Immature natural killer cell (primary cell): ENCODE data around the gene SENP1. TPM values are rescaled to one million over a fixed set of nuclear protein-coding genes. Genes with fewer than 3 reads are reported as not detected.

ENCODE experiments used
- DNase-seq, 3 donors: peaks; one replicate each; pipeline ENCODE4 v3.0.0; 2022; ENCODE audit warnings: mixed read lengths in 1 of 3
- H3K27ac Mint-ChIP-seq, 6 donors: one replicate each; pipeline ENCODE4 v1.8.0; 2020; ENCODE audit warnings: mixed read lengths in 6 of 6, mild to moderate bottlenecking in 5 of 6, inconsistent platforms in 4 of 6, moderate library complexity in 3 of 6
- H3K27me3 Mint-ChIP-seq, 3 donors: one replicate each; pipeline ENCODE4 v1.8.0; 2020 to 2021; ENCODE audit warnings: low read depth in 3 of 3, mild to moderate bottlenecking in 3 of 3, mixed read lengths in 3 of 3, moderate library complexity in 3 of 3, inconsistent platforms in 1 of 3
- H3K36me3 Mint-ChIP-seq, 3 donors: one replicate each; pipeline ENCODE4 v1.8.0; 2020; ENCODE audit warnings: mixed read lengths in 3 of 3, inconsistent platforms in 2 of 3, mild to moderate bottlenecking in 2 of 3
- H3K4me1 Mint-ChIP-seq, 2 donors: one replicate each; pipeline ENCODE4 v1.8.0; 2020; ENCODE audit warnings: inconsistent platforms in 2 of 2, mild to moderate bottlenecking in 2 of 2, mixed read lengths in 2 of 2, moderate library complexity in 1 of 2
- H3K4me3 Mint-ChIP-seq, 5 donors: one replicate each; pipeline ENCODE4 v1.8.0; 2020; ENCODE audit warnings: mild to moderate bottlenecking in 5 of 5, mixed read lengths in 5 of 5, inconsistent platforms in 3 of 5, moderate library complexity in 3 of 5
- H3K9me3 Mint-ChIP-seq, 6 donors: one replicate each; pipeline ENCODE4 v1.8.0; 2020; ENCODE audit warnings: mild to moderate bottlenecking in 6 of 6, mixed read lengths in 6 of 6, inconsistent platforms in 4 of 6, moderate library complexity in 3 of 6
- polyA plus RNA-seq, 3 donors: library from polyadenylated mRNA; unstranded; fragments of 300-500 nt; fragmentation: Illumina TruSeq; gene quantifications; one replicate each; pipeline ENCODE4 v1.2.3, GENCODE V29; 2021

The SENP1 gene
- polyA plus RNA-seq, 3 donors from 2014 or later, result 4.0 to 14.6 (median 8.5) TPM

DNA sequence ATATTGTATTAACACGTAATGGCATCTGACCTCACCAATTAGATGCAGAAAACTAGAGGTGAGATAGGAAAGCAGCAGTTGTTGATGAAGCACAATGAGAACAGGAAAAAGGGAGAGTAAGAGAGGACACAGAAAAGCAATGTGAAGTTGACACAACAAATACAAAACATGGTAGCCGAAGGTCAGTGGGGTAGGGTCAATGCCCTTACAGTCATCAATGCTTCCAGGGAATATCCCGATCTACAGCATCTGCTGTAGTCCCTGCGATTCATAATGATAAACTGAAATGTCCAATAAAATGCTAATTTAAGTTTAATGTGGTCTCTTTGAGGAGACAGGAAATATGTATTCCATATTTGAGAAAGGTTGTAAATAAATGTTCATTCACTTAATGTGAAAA lies 98.7 kb downstream of the SENP1 start:
- DNase-seq, result no peak
- no peaks in the 10 kb centered on the region for H3K9me3 Mint-ChIP-seq
- no peak overlapping the region for H3K27ac Mint-ChIP-seq
- no peaks in the 10 kb centered on the region for H3K36me3 Mint-ChIP-seq
- no peak overlapping the region for H3K4me3 Mint-ChIP-seq
- H3K27me3 Mint-ChIP-seq, result peaks cover 21 to 39% (median 22%) of the 10 kb centered on the region in 3 donors
- peaks cover 16 to 25% of the 10 kb centered on the region in 2 donors for H3K4me1 Mint-ChIP-seq

DNA sequence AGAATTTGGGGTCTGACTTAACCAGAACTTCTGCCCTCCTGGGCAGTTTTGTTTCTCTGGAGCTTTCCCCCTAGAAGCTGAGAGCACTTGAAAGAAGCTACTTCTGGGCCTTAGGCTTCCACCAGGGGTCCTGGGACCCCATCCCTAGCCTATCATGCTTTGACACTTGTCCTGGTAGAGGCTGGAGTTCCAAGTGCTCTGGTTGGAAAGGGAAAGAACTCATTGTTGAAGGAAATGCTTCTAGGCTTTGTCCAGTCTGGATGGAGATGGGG lies 100.2 kb downstream of the SENP1 start:
- Mint-ChIP-seq H3K4me3 (peak overlapping the region in 2 of 5 donors; percentile 54 to 68), H3K27me3 (peaks cover 22 to 46% (median 30%) of the 10 kb centered on the region in 3 donors), H3K9me3 (no peaks in the 10 kb centered on the region), H3K27ac (no peak overlapping the region), H3K36me3 (no peaks in the 10 kb centered on the region), H3K4me1 (peaks cover 24 to 39% of the 10 kb centered on the region in 2 donors)
- no peak for DNase-seq

DNA sequence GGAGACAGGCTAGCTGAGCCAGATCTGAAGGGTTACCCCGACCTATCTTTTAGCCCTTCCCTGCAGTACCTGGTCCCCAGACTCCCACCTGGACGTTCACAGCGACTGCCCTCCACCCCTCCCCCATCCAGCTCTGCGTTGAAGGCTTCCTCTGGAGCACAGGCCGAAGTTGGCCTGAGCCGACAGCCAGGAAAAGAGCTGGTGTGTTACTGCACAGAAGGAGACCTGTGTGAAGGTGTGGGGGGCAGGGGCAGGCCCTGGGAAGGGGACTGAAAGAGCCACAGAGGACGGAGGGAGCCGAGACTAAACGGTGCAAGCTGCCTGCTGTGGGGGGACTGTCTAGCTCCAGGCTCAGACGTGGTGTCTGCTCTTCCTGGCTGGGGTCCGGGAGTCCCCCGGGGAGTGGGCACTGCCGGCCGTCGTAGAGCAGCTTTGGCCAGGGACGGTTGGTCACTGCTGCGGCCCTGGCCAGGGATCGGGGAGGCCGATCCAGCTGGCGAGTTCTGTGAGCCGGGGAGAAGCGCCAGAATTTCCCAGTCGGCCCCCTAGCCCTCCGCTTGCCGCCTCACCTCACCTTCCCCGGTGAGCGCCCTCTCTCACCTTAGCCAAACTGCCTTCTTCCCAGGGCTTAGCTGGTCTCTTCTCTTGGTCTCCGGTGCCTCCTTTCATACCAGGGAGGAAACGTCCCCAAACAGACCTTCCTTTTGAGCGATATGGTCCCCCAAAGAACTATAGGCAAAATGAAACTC lies 100.7 kb downstream of the SENP1 start:
- DNase-seq, result no peak
- Mint-ChIP-seq H3K4me1 (peaks cover 24 to 39% of the 10 kb centered on the region in 2 donors), H3K36me3 (no peaks in the 10 kb centered on the region), H3K9me3 (no peaks in the 10 kb centered on the region), H3K27me3 (peaks cover 22 to 51% (median 32%) of the 10 kb centered on the region in 3 donors), H3K4me3 (peak overlapping the region in 4 of 5 donors; percentile 48 to 69 (median 61)), H3K27ac (no peak overlapping the region)

DNA sequence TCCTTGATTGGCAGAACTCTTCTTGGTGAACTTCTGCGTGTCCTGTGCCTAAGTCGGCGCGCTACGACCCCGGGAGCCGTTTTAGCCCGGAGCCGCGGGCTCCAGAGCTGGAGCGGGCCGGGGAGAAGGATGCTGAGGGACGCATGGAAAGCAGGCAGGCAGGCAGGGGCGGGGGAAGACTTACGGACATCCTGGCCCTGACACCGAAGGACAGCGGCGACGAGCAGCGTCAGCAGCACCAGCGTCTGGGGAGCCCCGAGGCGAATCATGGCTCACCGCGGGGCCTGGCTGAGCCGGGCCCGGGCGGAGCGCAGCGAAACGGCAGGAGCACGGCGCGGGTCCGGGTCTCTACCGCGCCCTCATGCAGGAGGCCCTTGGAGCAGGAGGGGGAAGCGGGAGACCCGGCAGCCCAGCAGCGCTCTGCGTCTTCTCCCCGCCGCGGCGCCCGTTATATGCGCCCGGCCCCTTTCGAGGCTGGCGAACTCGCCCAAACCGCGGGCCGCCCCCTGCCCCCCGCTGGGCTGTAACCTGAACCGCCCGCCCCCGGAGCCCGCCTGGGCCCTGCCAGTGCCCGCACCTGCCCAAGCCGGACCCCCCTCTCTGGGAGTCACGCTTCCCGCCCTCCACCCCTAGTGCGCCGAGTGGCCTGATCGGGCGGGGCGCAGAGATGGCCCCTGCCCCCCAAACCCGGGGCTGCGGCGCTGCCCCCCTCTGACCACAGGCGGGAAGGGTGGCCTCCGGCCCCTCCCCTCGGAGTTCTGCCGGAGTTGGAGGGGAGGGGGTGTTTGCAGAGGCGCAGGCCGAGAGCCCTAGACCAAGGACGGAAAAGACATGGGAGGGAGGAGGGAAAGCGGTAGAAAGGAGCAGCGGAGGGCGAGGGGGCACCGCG lies 101.6 kb downstream of the SENP1 start, which contains the start of gene COL2A1:
COL2A1 (minus strand) TSS at position 424 of the 889 bp plus-strand sequence; CDS start at position 269, 155 bp downstream.
- H3K4me3 Mint-ChIP-seq, result peak within 1 kb of the TSS; percentile 4 to 63 (median 12)

DNA sequence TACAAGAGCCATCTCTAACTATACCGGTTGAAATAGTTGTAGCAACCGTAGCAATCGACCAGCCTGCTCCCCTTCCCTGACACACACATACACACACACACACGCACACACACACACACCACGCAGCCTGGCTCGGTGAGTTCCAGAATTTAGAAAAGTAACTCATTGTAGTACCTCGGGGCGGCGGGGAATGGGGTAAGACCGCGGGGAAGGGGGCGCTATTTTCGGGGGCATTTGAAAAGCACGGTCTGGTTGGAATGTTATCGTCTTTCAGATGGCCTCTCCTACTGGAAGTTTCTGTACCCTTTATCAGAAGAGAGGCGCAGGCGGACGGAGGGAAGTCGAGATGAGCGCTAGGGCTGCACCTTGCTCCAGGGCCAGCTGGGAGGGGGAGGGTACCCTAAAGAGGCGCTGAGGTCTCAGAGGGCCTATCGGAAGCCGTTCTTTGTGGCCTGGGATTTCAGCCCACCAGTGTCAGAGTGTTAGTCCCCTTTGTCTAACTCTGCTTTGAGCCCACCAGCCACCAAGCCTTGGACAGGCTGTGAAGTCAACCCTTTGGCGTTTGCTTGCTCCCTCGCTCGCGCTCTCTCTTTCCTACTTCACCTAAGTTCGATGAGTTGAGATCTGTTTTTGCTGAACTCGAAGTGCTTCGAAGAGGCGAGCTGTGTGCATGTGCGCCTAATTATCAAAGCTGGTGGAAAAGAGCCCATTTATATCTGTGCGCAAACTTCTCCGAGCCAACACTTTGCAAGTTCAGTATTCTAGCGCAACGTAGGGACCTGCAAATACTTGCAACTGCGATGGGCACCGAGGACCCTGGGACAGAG lies 102.4 kb downstream of the SENP1 start:
- Mint-ChIP-seq H3K36me3 (no peaks in the 10 kb centered on the region), H3K9me3 (no peaks in the 10 kb centered on the region), H3K27ac (no peak overlapping the region), H3K4me3 (peak overlapping the region in 4 of 5 donors; percentile 12 to 63 (median 32)), H3K27me3 (peaks cover 28 to 49% (median 37%) of the 10 kb centered on the region in 3 donors), H3K4me1 (peaks cover 24 to 39% of the 10 kb centered on the region in 2 donors)
- DNase-seq, result no peak

More for the DNA sequence above, 101.6 kb downstream of the SENP1 start, which contains the start of gene COL2A1:
- H3K27me3 Mint-ChIP-seq, result peaks cover 24 to 49% (median 35%) of the 10 kb centered on the region in 3 donors
- no peak within 1 kb of the TSS for H3K27ac Mint-ChIP-seq
- no peaks in the 10 kb centered on the region for H3K36me3 Mint-ChIP-seq
- peaks cover 24 to 39% of the 10 kb centered on the region in 2 donors for H3K4me1 Mint-ChIP-seq
- no peak for DNase-seq
- H3K9me3 Mint-ChIP-seq, result no peaks in the 10 kb centered on the region

DNA sequence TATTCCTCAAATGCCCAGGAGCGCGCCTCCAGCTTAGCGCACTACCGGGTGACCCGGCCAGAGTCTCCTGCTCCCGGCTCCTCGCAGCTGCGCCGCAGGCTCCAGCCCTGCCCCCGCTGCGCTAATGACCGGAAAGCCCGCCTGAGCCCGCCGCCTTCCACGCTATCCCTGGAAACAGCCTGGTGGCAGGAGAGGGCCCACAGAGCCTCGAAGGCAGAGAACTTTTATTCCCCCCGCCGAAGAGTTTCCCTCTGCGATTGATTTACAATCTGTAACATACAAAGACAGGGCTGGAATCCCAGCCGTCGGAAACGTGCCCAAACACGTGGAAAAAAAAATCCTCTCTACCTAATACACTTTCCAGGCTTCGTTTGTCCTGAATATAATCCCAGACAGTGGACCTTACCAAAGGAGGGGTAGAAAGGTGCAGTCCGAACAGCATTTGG lies 103.1 kb downstream of the SENP1 start:
- Mint-ChIP-seq H3K4me1 (peaks cover 24 to 39% of the 10 kb centered on the region in 2 donors), H3K36me3 (no peaks in the 10 kb centered on the region), H3K9me3 (no peaks in the 10 kb centered on the region), H3K27ac (no peak overlapping the region), H3K4me3 (peak overlapping the region in 2 of 5 donors; percentile 37 to 44), H3K27me3 (peaks cover 29 to 49% (median 36%) of the 10 kb centered on the region in 3 donors)
- DNase-seq, result no peak

- Mint-ChIP-seq H3K27ac (no peak overlapping the region), H3K36me3 (no peaks in the 10 kb centered on the region), H3K9me3 (no peaks in the 10 kb centered on the region), H3K27me3 (peaks cover 29 to 50% (median 34%) of the 10 kb centered on the region in 3 donors), H3K4me1 (peaks cover 24 to 39% of the 10 kb centered on the region in 2 donors), H3K4me3 (peak overlapping the region in 4 of 5 donors; percentile 8 to 44 (median 14))
- DNase-seq, result no peak
Observed at GRCh38 chr12:48002414-48002730, 103.5 kb downstream of the SENP1 start.

DNA sequence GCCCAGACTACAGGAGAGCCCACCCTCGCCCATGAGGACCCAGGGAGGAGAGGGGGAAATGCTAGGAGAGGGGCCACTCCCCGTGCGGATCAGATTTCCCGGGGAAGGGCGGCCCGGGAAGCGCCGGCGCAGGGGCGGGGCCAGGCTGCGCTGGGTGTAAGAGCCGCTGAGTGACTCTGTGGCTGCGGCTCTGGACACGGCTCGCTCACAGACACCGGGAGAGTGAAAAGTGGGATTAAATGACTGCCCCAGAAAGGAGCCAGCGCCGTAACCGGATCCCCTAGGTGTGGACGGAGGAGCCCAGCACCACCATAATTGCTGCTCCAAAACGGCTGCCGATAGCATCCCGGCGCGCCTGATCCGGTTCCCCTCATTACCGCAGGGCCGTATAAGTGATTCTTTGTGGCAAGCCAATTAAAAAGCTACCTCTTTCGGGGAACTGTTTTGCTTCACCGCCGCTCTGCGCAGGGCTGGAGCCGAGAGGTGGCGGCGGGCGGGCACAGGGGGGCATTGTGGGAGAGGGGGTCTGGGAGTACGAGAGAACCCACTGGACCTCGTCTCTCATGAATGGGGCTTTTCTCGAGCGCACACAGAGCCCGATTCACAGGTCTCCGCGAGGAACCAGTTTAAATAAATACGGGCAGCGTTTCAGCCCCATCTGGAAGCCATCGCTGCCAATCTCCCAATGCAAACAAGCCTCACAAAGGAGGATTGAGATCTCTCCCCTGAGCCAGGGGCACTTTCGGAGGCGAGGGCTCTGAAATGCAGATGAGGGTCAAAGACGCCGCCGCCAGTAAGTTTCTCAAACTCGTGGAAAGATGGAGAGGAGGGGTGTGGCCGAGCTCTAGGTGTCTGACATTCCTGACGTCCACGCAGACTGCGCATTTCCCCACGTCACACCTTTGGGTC lies 104.1 kb downstream of the SENP1 start:
- peak overlapping the region; percentile 46 to 71 (median 53) for H3K4me3 Mint-ChIP-seq
- no peak for DNase-seq
- no peak overlapping the region for H3K27ac Mint-ChIP-seq
- peaks cover 28 to 49% (median 34%) of the 10 kb centered on the region in 3 donors for H3K27me3 Mint-ChIP-seq
- H3K9me3 Mint-ChIP-seq, result no peaks in the 10 kb centered on the region
- H3K36me3 Mint-ChIP-seq, result no peaks in the 10 kb centered on the region
- peaks cover 24 to 39% of the 10 kb centered on the region in 2 donors for H3K4me1 Mint-ChIP-seq

GRCh38 chr12:48000878-48001504 lies 104.9 kb downstream of the SENP1 start:
- Mint-ChIP-seq H3K4me1 (peaks cover 24 to 39% of the 10 kb centered on the region in 2 donors), H3K9me3 (no peaks in the 10 kb centered on the region), H3K4me3 (peak overlapping the region; percentile 46 to 71 (median 53)), H3K27ac (no peak overlapping the region), H3K27me3 (peaks cover 26 to 47% (median 32%) of the 10 kb centered on the region in 3 donors), H3K36me3 (no peaks in the 10 kb centered on the region)
- no peak for DNase-seq

DNA sequence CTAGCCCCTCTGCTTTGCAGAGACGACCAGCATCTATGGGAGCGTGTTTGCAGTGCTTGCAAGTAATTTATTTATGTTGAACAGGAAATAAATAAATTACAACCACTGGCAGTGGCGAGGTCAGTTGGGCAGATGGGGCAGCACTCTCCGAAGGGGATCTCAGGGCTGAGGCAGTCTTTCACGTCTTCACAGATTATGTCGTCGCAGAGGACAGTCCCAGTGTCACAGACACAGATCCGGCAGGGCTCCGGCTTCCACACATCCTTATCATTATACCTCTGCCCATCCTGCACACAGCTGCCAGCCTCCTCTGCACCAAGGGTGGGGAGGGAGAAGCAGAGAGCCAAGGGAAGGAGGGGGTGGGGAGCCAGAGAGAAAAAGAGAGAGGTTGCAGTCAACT lies 106.1 kb downstream of the SENP1 start:
- H3K27me3 Mint-ChIP-seq, result peaks cover 21 to 42% (median 31%) of the 10 kb centered on the region in 3 donors
- no peak overlapping the region for H3K4me3 Mint-ChIP-seq
- H3K4me1 Mint-ChIP-seq, result peaks cover 22 to 33% of the 10 kb centered on the region in 2 donors
- no peak overlapping the region for H3K27ac Mint-ChIP-seq
- no peaks in the 10 kb centered on the region for H3K9me3 Mint-ChIP-seq
- no peak for DNase-seq
- peaks cover 0 to 3% (median 0%) of the 10 kb centered on the region in 3 donors for H3K36me3 Mint-ChIP-seq

GRCh38 chr12:47997321-47997720 lies 108.6 kb downstream of the SENP1 start:
- Mint-ChIP-seq H3K27ac (no peak overlapping the region), H3K36me3 (peaks cover 0 to 3% (median 3%) of the 10 kb centered on the region in 3 donors), H3K9me3 (peaks cover 0 to 2% (median 0%) of the 10 kb centered on the region in 6 donors), H3K4me1 (peaks cover 8 to 15% of the 10 kb centered on the region in 2 donors), H3K4me3 (no peak overlapping the region), H3K27me3 (peaks cover 15 to 28% (median 24%) of the 10 kb centered on the region in 3 donors)
- no peak for DNase-seq

DNA sequence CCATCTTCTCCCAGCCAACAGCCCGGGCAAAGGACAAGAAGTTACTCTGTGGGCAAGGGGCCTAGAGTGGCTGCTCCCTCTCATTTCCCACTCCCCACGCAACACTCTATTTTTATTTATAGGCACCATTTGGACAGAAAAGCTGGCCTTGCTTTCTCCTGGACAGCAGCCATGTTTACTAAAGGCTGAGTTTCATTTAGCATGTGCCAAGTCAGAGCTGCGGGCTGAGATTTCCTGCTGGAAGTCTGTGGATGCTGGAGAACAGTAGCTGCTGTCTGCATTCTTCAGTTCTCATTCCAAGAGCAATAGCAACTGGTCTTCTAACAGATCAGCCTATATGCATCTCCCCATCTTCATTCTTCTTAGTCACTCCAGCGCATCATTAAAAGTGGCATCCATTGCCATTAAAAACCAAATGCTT lies 109.9 kb downstream of the SENP1 start:
- H3K4me3 Mint-ChIP-seq, result no peak overlapping the region
- peaks cover 0 to 3% (median 3%) of the 10 kb centered on the region in 3 donors for H3K36me3 Mint-ChIP-seq
- H3K9me3 Mint-ChIP-seq, result peaks cover 0 to 2% (median 0%) of the 10 kb centered on the region in 6 donors
- H3K27ac Mint-ChIP-seq, result no peak overlapping the region
- peaks cover 15 to 17% (median 16%) of the 10 kb centered on the region in 3 donors for H3K27me3 Mint-ChIP-seq
- DNase-seq, result no peak
- H3K4me1 Mint-ChIP-seq, result peaks cover 1 to 5% of the 10 kb centered on the region in 2 donors
